MM.1S (cell line): ENCODE results near the gene PHC3.

Experiments
- EZH2 ChIP-seq: fragments of 300-600 bp; sonication (generic); optimal IDR thresholded peaks from 2 replicates; pipeline ENCODE3; 2017; ENCODE audit warnings: low read depth, mild to moderate bottlenecking, antibody characterized with exemption, low read length, mixed read lengths
- EZH2phosphoT487 ChIP-seq: fragments of 300-600 bp; sonication (generic); IDR thresholded peaks from 2 replicates; pipeline ENCODE4 v1.6.1; 2018; ENCODE audit warnings: antibody characterized with exemption, low read length
- TF ChIP-seq, protein P1 (sequence below): fragments of 300-600 bp; sonication (generic); IDR thresholded peaks from 2 replicates; pipeline ENCODE4 v1.5.1; 2016; ENCODE audit warnings: antibody characterized with exemption, low read length, mixed read lengths

DNA sequence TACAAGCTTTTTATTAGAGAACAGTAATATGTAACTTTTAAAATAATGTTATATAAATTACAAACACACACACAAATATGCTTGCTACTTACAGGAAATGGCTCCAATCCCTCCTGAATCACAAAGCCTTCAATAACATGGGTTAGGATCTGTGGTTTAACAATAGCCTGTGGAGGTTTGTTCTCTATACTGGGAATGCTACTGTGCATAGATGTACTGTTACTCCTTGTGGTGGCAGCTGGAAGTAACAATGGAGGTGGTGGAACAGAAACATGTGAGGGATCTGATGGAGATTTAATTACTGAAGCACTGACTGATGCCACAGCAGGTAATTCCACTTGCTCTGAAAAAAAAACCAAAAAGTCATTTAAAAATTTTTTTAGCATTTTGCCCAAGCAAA, 64.4 kb downstream of the PHC3 start:
- TF ChIP-seq, protein P1, sequence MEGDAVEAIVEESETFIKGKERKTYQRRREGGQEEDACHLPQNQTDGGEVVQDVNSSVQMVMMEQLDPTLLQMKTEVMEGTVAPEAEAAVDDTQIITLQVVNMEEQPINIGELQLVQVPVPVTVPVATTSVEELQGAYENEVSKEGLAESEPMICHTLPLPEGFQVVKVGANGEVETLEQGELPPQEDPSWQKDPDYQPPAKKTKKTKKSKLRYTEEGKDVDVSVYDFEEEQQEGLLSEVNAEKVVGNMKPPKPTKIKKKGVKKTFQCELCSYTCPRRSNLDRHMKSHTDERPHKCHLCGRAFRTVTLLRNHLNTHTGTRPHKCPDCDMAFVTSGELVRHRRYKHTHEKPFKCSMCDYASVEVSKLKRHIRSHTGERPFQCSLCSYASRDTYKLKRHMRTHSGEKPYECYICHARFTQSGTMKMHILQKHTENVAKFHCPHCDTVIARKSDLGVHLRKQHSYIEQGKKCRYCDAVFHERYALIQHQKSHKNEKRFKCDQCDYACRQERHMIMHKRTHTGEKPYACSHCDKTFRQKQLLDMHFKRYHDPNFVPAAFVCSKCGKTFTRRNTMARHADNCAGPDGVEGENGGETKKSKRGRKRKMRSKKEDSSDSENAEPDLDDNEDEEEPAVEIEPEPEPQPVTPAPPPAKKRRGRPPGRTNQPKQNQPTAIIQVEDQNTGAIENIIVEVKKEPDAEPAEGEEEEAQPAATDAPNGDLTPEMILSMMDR = no peak
- no peak for TF ChIP-seq EZH2
- no peak for TF ChIP-seq EZH2phosphoT487
